Heart left ventricle (tissue), 13 donors: ENCODE results near the gene NID2.

ENCODE experiments used
- CTCF ChIP-seq, 12 donors: fragments of 200-600 bp; sonication (generic) in 4 of 12; IDR thresholded peaks; one replicate each; pipeline versions ENCODE4 v1.5.0 to v1.8.0; 2018 to 2022; ENCODE audit warnings: antibody characterized with exemption in 12 of 12, mild to moderate bottlenecking in 5 of 12
- POLR2A ChIP-seq, 2 donors: fragments of 450-650 bp; IDR thresholded peaks; one replicate each; pipeline ENCODE4 v1.6.1; 2017; ENCODE audit warnings: antibody characterized with exemption in 2 of 2, mild to moderate bottlenecking in 2 of 2, moderate library complexity in 2 of 2
- donor health status: ischemic (EF 13 %, LVEDD 7.1; RV severe dilation, severe dysfunction).
- donor health status: DM: no; HTN: yes; CAD: no.
- donor health status: DM: no; HTN: no; CAD: no.
- donor health status: ischemic (EF 25% LVEDD 6.9; RV normal size, moderate dysfunction).
- donor health status: ischemic (EF 25% LVEDD 5.7; RV mildly dilated, moderate dysfunction).
- donor health status: ischemic (EF 35%, LVEDD 5.7; RV mildly dilated, moderate dysfunction).
- donor health status: nonischemic (EF 11% LVEDD 7.7; RV severe dilation, severe dysfunction).
- donor health status: DM: yes; HTN: yes; CAD: no.
- donor health status: PGD.
- donor health status: ischemic (EF 29% LVEDD 5.4; RV normal size, mild dysfunction).
- donor health status: nonischemic (EF 23%, LVEDD 6.1; RV moderate dilation, normal function).

GRCh38 chr14:52040598-52040997, 28.3 kb downstream of the NID2 start:
- TF ChIP-seq CTCF (IDR thresholded peaks at IDR 0.05) (no peak), POLR2A (IDR thresholded peaks at IDR 0.05) (no peak)
